ENCODE measurements around the gene CYP2A6.
A peak's percentile ranks its signal among the peaks of the same experiment; 100 is the strongest.

DNA sequence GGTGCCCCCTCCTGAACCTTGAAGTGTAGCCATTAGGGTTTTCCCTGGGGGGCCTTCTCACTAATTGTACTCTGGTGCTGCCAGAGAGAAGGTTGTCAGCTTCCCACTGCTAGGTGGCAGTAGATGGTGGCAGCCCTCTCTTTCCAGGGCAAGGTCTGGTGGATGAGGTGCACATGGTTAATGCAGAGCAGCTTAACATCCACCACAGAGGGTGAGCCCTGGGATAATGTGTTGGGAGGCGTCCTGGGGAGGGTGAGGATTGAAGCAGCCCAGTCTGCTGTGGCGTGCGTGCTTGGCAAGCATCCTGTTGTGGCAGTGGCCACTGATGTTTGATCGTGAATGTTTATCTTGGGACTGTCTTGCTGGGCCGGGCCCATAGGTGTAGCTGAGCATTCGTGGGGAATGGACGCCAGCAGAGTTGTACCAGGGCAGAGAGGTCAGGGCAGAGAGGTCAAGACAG is 45.4 kb downstream of the CYP2A6 start:
- TF ChIP-seq, protein P1, sequence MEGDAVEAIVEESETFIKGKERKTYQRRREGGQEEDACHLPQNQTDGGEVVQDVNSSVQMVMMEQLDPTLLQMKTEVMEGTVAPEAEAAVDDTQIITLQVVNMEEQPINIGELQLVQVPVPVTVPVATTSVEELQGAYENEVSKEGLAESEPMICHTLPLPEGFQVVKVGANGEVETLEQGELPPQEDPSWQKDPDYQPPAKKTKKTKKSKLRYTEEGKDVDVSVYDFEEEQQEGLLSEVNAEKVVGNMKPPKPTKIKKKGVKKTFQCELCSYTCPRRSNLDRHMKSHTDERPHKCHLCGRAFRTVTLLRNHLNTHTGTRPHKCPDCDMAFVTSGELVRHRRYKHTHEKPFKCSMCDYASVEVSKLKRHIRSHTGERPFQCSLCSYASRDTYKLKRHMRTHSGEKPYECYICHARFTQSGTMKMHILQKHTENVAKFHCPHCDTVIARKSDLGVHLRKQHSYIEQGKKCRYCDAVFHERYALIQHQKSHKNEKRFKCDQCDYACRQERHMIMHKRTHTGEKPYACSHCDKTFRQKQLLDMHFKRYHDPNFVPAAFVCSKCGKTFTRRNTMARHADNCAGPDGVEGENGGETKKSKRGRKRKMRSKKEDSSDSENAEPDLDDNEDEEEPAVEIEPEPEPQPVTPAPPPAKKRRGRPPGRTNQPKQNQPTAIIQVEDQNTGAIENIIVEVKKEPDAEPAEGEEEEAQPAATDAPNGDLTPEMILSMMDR (IDR thresholded peaks at IDR 0.05; ENCODE audit: low read depth, low read length) = peak; percentile 22
- TF ChIP-seq EZH2phosphoT487 (IDR thresholded peaks at IDR 0.05; ENCODE audit: low read depth) = no peak
